HG03521 (cell line): ENCODE results near the gene JADE2.

Source experiments
- ATAC-seq: cut with Tn5 transposase; IDR thresholded peaks from one replicate; pipeline ENCODE4 v1.9.1; 2021; ENCODE audit warnings: mild to moderate bottlenecking, moderate library complexity; ENCODE audit not compliant: unreplicated experiment

The JADE2 gene

DNA sequence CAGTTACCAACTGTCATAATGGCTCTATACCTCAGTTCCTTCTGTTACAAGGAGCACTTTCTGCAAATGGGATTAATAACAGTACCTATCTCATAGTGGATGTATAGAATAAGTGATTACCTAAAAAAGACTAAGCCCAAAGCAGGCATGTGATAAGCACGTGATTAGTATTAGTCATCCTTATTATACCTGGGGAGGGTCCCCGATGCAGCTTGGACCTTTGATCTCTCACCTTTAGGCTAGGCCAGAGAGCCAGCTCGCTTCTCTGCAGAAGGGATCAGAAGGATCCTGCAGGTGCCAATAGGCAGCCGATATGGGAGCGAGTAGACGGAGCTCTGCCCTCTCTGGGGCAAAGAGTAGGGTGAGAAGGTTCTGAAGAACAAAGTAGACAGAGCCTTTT is 4.0 kb downstream of the JADE2 start:
- ATAC-seq, result no peak

DNA sequence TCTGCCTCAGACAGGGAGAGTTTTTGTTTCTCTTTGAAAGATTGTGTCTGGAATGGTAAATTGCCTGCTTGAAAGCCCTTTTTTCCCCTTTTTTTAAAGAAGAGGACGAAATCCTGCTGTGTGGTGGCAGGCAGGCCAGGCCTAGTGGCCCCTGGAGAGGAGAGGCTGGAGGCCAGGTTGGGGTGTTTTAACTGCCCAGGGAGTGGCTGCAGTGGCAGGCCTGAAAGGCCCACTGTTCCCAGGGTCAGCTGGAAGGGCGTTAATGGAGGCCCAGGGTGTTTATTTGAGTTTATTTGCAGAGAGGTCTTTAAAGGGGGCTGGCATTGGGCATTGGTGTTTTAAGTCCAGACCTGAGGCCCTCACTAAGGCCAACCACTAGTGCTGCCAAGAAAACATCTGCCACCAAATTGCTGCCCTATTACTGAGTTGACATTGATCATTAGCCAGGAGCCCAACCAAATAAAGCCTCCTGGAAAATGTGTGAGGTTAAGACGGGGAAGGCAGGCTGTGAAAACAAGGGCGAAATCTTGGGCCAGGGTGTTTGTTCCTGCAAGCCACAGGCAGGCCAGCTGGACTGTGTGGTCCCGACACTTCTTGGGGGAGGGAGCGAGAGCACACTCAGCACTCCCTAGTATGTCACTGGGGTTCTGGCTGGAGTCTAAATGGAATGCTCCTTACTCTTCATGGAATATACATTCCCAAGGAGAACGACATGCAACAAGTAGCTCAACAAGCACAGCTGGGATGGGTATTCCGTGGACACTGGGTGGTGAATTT is 5.0 kb downstream of the JADE2 start:
- ATAC-seq, result no peak

DNA sequence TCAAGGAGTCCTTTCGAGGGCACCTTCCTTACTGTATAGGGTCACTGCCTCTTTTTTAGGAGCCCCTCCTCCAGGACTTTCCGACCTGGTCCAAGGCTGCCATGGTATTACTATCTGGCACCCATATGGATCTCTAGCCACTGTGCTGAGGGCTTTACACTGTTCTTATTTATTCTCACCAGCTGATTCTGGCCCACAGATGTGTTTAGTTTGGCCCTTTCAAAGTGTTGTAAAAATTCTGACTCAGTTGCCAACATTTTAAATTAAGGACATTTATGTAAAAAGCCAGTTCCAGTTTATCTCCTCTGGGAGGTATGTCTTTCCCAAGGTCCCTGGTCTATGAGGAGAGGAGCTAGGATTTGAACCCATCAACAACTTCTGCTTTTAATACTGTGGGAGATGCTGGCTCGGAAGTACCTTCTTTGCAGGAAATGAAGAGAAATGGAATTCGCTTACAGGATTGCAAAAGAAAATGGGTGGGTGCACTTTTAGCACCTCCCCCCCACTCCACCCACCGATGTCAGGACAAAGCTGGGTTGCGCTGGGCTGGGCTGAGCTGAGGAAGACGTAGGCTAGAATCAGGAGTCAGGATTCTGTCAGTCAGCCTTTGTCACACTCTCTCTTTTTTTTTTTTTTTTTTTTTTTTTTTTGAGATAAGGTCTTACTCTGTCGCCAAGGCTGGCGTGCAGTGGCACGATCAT is 7.8 kb downstream of the JADE2 start:
- ATAC-seq, result no peak

DNA sequence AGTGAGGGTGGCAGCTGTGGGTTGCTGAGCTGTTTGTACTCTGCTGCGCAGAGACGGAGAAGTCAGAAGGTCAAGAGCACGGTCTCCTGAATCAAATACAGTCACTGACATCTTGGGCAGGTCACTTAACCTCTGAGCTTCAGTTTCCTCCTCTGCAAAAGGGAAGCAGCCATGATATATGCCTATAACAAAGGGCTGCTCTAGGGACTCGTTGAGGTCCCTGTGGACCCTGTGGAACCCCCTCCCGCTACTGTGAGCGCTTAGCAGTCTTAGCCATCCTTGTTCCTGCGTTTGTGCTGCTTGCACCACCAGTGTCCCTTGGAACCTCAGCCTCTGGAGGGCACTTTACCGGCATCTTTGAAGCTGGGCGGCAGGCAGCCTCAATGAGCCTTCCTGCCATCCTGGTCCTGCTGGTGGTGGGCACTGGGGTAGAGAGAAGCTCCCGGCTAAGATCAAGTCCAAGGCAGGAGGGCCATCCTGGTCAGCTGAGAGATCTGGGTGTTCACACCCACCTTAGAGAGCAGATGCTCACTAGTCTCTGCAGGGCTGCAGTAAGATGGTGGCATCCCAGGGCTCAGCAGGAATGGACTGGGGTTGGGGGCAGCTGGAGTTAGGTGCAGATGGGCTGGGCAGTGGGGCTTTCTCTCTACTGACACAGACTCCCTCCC is 8.7 kb downstream of the JADE2 start:
- no peak for ATAC-seq

DNA sequence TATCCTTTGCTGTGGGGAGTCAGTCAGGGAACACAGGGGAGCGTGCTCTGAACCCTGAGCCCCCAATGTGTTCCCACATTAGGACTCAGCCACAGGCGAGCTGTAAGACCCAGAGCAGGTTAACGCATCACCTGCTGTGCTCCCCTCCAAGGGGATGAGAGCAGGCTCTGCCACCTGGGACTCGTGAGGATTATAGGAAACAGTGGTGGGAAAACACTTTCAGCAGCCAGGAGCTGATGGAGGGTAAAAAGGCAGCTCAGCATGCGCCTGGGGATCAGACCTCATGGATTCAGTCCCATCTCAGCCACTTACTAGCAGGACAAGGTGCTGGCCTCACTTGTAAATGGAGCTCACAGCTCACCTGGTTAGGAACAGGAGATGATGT is 9.2 kb downstream of the JADE2 start:
- no peak for ATAC-seq

DNA sequence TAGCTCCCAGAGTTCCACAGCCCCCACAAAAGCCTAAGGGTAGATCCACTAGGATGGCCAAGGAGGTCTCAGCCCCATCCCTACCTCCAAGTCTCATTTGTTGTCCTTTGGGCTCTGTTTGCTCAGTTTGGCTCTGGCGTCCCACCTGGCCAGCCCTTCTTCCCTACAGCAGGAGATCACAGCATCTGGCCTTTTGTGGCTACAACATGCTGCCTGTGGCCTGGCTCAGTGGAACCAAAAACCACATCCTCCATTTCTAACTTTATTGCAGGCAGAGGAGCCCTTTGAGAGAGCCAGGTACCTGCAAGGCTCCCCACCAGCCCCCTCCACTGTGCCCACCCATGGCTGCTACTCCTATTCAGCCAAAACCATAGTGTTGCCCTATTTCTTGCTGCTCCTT is 11.4 kb downstream of the JADE2 start:
- ATAC-seq, result no peak

DNA sequence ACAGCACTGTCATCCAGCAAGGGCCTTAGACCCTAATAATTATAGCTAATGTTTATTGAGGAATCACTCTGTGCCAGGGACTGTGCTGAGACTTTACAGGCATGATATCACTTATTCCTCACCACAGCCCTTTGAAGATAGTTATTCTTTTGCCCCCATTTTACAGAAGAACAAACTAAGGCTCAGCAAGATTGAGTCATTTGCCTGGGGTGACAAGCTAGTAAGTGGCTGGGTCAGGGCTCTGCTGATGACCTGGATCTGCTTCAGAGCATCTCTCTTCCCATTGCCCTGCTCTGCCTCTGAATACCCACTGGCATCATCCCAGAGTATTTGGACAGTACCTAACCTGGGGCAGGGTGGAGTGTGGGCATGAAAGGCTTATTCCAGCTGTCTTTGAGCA is 11.8 kb downstream of the JADE2 start:
- no peak for ATAC-seq

DNA sequence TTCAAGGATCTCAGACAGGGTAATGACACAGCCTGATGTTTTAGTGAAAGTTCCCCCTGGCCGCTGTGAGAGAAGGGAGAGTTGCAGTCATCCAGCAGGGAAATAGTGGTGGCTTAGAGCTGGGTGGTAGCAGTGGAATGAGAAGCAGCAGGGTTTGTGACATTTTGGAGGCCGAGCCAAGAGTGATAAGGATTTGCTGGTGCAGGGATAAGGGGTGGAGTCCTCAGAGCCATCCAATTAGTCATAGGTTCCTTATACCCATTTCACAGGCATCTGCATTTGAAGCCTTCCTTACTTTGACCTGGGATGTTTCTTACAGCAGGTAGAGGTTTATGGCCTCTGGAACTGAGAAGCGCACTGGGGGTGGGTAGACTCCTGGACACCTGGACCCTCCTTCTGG is 12.8 kb downstream of the JADE2 start:
- ATAC-seq, result no peak

DNA sequence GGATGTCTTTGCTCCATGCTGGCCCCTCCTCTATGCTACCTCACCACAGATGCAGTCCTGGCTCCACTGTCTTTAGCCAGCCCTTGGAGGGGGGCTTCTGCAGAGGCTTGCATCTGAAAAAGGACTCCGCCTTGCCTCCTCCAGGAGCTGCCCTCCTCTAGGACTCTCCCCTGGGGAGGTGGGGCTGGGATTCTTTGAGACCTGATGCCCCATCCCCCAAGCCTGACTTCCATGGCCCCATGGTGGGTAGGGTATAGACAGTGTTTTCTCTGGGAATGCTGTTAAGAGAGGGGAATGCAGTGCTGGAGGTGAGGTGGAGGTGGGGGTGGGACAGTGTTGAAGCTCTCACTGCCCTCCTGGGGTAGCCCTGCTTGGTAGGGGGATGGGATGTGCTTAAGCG is 14.3 kb downstream of the JADE2 start:
- ATAC-seq, result no peak

DNA sequence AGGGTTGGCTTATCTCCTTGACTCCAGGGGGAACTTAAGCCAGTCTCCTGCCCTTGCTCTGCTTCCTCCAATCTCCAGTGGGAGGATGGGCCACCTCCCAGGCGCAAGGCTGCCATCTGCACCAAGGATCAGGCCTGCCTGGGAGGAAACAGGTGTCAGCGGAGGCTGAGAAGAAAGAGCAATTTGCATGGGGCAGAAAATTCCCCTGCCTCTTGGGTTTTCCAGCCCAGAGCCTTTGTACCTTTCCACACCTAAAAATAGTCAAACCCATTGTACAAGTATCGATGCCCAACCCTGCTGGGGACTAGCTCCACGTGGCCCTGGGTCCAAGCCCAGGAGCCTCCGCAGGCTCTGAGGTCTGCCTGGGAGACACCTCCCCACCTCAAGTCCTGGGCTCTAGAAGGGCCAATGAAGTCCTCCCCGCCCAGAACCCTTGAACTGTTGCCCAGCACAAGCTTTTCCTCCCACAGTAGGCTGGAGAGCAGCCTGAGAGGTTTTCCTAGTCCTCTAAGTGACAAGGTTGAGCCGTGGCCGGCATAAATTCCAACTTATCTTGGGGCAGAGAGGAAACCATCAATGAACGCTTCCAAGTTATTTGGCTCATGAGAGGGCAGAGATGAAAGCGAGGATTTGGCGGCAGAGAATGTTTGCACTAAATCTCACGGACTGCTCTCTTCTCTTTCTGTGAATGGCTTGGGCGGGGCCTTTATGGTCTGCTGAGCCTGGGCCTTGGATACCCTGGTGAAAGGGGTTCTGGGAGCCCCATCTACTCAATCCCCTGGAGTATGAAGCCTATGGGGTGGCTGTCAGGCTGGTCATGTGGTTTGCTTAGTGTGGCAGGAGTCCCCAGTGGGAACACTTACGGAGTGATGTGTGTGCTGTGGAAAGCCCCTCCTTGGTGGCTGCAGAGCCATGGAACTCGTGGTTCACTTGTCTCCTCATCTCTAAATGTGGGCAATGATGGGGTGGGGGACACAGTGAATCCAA is 15.6 kb downstream of the JADE2 start:
- no peak for ATAC-seq

DNA sequence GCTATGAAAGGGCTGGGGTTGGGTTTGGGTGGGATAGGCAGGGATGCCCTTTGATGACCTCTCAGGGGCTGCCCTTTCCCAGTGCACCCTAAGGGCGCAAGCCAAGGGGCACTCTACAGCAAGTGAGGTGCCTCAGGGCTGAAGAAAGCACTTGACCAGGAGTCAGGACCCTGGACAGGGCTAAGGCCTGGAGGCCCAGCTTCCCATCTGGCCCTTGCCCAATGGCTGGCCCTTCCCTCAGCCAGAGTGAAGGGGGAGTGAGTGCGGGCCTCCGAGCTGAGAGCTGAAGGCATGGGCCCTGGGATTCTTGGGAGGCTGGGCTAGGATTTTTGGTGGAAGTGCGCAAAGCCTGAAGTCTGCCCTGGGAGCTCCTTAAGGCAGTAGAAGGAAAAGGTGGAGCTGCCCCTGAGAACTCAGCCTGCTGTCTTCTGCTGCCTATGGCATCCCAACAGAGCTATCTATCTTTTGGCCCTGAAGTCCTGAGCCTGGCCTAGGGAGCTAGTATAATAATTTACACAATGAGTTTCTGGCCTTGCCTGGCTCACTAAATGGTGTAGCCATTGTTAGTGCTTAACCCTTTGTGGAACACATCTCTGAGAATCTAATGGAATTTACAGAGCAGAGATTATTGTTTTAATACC is 16.4 kb downstream of the JADE2 start:
- no peak for ATAC-seq

DNA sequence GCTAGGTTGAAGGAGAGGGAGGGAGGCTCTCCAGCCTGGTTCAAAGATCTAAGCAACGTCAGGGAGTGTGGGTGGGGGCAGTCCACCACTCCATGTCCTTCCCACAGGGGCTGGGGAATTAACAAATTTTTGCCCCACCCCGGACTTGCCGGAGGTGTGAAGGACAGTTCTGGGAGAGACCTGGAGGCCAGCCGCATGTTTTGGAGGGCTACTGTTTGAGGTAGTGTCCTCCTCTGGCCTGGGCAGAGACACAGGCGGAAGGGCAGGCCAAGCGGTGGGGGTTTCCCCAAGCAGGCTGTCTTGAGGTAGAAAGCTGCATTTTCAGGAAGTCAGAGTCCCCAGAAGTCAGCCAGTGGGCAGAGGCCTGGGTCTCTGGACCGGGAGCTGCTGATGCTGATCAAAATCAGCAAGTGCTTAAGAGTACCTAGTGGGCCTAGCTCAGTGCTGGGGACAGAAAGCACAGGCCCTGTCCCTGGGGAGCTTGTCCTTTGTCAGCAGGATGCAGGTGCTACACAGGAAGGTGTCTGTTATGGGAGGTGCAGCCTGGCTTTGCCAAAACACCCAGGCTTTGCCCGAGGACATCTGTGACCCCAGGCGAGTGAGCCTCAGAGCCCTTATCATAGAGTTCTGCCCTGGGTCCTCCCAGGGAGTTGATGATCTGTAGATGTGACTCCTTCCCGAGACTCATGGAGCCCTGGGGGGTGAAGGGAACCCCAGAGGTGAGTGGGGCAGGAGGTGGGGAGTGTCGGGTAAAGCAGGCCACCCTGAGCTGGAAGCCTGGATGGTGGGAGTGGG is 18.5 kb downstream of the JADE2 start:
- ATAC-seq, result no peak

DNA sequence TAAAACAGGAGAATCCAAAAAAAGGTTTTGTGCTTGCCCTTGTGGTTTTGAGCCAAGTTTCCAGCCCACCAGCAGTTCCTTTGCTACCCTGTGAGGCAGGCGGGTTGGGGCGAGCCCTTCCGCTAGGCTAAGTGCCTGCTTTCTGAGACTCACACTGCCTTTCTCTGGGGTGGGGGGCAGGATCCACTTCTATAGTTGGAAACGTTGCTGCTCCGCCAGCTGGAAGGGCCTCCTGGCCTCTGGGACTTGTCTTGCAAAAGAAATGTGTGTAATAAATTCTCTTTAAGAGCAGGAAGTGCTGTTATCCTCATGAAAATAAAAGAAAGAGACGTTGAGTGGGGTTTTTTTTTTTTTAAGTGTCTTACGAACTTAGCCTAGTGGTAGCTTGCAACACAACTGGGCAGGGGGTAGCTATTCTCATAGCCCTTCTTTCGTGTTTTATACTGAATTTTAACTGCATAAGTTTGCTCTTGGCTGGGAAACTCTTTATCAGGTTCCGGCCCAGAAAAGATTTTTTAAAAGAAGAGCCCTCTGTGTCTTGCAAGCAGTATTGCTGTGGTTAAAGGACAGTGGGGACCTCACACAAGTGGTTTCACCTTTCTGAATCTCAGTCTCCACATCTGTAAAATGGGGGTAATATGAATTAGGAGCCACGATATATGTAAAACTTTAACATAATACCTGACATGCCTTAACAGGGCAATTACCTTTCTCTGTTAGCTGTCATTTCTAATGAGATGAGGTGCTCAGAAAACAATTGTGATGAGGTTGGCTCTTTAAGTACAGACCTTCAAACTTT is 19.8 kb downstream of the JADE2 start:
- no peak for ATAC-seq

DNA sequence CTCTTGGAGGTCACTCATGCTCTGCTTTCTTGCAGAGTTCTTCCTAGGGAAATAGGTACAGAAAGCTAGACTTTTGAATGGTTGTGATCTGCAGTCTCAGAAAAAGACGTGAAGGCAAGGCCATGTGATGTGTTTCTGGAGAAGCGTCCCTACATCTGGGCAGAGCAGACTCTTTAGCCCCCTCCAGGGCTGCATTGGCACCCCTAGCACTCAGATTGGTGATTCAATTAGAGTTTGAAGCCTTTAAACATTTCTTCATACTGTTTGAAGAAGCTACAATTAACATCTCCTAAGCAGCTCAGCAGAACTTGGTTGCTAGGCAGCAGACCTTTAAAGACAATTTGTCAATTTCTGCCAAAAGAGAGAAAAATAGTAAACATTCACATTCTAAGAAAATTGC is 21.6 kb downstream of the JADE2 start:
- no peak for ATAC-seq

DNA sequence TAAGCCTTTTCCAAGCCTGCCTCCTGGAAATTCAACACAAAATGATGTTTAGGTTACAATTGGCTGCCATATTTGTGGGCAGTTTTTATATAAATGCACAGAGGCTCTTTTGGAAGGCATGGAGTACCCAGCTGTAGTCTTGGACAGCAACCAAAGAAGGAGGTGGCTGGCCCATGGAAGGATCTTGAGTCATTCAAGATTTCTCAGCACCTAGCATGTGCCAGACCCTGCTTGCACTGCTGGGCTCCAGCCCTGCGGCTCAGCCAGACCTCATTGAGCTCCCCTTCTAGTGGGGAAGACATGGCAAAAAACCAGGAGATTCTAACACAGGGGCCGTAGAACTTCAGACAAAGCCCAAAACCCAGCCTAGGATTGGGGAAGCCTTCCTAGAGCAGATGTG is 22.1 kb downstream of the JADE2 start:
- ATAC-seq, result no peak

DNA sequence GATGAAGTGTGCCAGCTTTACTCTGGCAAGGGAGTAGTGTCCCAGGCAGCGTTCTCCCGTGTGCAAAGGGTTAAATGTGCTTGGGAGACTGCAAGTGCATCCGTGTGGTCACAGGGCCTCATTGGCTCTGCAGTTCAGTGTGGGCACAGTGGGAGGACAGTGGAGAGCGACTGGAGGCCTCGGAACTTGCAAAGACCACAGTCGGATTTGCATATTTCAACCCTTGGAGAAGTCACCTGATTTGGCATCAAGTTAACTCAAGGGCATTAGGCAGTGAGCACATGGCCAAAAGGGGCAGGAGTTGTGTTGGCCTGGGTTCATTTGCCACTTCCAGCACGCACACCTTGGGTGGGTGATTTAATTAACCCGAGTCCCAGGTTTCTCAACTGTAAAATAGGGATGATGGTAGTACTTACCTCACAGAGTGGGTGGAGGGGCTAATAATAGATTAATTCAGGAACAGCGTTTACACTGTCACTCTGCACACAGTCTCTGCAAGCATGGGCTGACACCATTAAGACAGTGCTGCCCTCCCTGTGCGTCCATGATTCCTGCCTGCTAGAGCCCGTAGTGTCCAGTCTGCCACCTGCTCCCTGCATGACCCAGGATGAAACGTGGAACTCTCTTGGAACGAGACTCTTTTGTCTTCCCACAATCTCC is 22.7 kb downstream of the JADE2 start:
- ATAC-seq, result no peak

DNA sequence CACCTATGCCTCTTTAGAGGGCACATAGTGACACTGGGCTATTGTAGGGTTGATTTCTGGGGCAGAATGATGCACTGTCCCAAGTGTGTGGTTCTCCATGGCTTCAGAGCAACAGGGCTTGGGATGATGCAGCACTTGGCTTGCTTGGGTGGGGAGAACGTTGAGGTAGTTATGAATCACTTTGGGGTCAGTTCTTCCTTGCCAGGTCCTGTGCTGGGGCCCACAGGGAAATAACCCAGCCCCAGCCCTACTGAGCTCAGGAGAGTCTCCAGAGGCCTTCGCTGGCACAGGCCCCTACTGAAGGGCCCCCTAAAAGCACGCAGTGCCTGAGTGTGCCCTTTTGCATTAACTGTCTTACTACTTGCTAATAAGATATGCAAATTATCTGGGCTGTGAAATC is 24.2 kb downstream of the JADE2 start:
- ATAC-seq, result no peak
